ENCODE results near the gene ITGA1.

ITGA1 gene

GRCh38 chr5:52981507-52981906 lies 193.8 kb downstream of the ITGA1 start:
- no peak for DNase-seq

- DNase-seq, result no peak
Measured at GRCh38 chr5:52983731-52984636, 196.3 kb downstream of the ITGA1 start.

- no peak for DNase-seq
Measured at GRCh38 chr5:52985306-52985705, 197.6 kb downstream of the ITGA1 start.

GRCh38 chr5:52987711-52988331 lies 200.1 kb downstream of the ITGA1 start:
- no peak for DNase-seq

GRCh38 chr5:52988335-52989024 lies 200.8 kb downstream of the ITGA1 start:
- DNase-seq, result no peak

GRCh38 chr5:52989025-52989780 lies 201.5 kb downstream of the ITGA1 start, which contains the start of gene ITGA2:
Gene ITGA2, plus strand, starts transcription at chr5:52989352. Its CDS starts 117 bp downstream, at chr5:52989469.
- peak; percentile 5 for DNase-seq

GRCh38 chr5:52989781-52990527 lies 202.2 kb downstream of the ITGA1 start:
- DNase-seq, result peak; percentile 5

GRCh38 chr5:52990528-52990925 lies 202.8 kb downstream of the ITGA1 start:
- DNase-seq, result no peak

- DNase-seq, result no peak
Measured at GRCh38 chr5:52993367-52993766, 205.7 kb downstream of the ITGA1 start.

- no peak for DNase-seq
Measured at GRCh38 chr5:52994266-52994665, 206.6 kb downstream of the ITGA1 start.

GRCh38 chr5:52995095-52995494 lies 207.4 kb downstream of the ITGA1 start:
- DNase-seq, result no peak

GRCh38 chr5:52995914-52996313 lies 208.2 kb downstream of the ITGA1 start:
- no peak for DNase-seq

- peak; percentile 33 for DNase-seq
Measured at GRCh38 chr5:52996979-52997378, 209.3 kb downstream of the ITGA1 start.

GRCh38 chr5:52997424-52997823 lies 209.7 kb downstream of the ITGA1 start:
- peak; percentile 59 for DNase-seq

- no peak for DNase-seq
Measured at GRCh38 chr5:52998552-52999313, 211.0 kb downstream of the ITGA1 start.

GRCh38 chr5:52999344-52999949 lies 211.7 kb downstream of the ITGA1 start:
- no peak for DNase-seq

GRCh38 chr5:53001541-53001940 lies 213.8 kb downstream of the ITGA1 start:
- no peak for DNase-seq

- no peak for DNase-seq
Measured at GRCh38 chr5:53002491-53002890, 214.8 kb downstream of the ITGA1 start.

GRCh38 chr5:53003144-53003543 lies 215.4 kb downstream of the ITGA1 start:
- DNase-seq, result no peak

Data from NCI-H526 treated with DMSO at 0.1 percent for 48 hours (cell line).